ENCODE data around the gene TEKTIP1.

The TEKTIP1 gene

GRCh38 chr19:3523361-3524077 is 15.5 kb upstream of the TEKTIP1 start:
- TF ChIP-seq, protein P1, sequence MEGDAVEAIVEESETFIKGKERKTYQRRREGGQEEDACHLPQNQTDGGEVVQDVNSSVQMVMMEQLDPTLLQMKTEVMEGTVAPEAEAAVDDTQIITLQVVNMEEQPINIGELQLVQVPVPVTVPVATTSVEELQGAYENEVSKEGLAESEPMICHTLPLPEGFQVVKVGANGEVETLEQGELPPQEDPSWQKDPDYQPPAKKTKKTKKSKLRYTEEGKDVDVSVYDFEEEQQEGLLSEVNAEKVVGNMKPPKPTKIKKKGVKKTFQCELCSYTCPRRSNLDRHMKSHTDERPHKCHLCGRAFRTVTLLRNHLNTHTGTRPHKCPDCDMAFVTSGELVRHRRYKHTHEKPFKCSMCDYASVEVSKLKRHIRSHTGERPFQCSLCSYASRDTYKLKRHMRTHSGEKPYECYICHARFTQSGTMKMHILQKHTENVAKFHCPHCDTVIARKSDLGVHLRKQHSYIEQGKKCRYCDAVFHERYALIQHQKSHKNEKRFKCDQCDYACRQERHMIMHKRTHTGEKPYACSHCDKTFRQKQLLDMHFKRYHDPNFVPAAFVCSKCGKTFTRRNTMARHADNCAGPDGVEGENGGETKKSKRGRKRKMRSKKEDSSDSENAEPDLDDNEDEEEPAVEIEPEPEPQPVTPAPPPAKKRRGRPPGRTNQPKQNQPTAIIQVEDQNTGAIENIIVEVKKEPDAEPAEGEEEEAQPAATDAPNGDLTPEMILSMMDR (conservative IDR thresholded peaks at IDR 0.05; ENCODE audit: low read depth), result no peak
- DNase-seq (ENCODE audit: low spot score), result no peak
- POLR2A ChIA-PET (ENCODE audit: low non-redundant PET), result no interaction called here
- peak overlapping the region; percentile 4 for H3K27ac ChIP-seq
- CTCF ChIA-PET, result interaction anchor here (0.5 kb wide), 2 partner anchors 33 to 167 kb away, joined by 3 to 4 read pairs; no protein-coding TSS in a partner anchor

- POLR2A ChIA-PET (ENCODE audit: low non-redundant PET), result no interaction called here
- CTCF ChIA-PET, result no interaction called here
- H3K27ac ChIP-seq, result no peak overlapping the region
- no peak for DNase-seq (ENCODE audit: low spot score)
- TF ChIP-seq, protein P1 (conservative IDR thresholded peaks at IDR 0.05; ENCODE audit: low read depth), result no peak
Measured at GRCh38 chr19:3524078-3524842, 14.7 kb upstream of the TEKTIP1 start.

- no peak for DNase-seq (ENCODE audit: low spot score)
- TF ChIP-seq, protein P1 (conservative IDR thresholded peaks at IDR 0.05; ENCODE audit: low read depth), result no peak
- CTCF ChIA-PET, result no interaction called here
- POLR2A ChIA-PET (ENCODE audit: low non-redundant PET), result no interaction called here
- no peak overlapping the region for H3K27ac ChIP-seq
Measured at GRCh38 chr19:3524904-3525451, 14.0 kb upstream of the TEKTIP1 start.

DNA sequence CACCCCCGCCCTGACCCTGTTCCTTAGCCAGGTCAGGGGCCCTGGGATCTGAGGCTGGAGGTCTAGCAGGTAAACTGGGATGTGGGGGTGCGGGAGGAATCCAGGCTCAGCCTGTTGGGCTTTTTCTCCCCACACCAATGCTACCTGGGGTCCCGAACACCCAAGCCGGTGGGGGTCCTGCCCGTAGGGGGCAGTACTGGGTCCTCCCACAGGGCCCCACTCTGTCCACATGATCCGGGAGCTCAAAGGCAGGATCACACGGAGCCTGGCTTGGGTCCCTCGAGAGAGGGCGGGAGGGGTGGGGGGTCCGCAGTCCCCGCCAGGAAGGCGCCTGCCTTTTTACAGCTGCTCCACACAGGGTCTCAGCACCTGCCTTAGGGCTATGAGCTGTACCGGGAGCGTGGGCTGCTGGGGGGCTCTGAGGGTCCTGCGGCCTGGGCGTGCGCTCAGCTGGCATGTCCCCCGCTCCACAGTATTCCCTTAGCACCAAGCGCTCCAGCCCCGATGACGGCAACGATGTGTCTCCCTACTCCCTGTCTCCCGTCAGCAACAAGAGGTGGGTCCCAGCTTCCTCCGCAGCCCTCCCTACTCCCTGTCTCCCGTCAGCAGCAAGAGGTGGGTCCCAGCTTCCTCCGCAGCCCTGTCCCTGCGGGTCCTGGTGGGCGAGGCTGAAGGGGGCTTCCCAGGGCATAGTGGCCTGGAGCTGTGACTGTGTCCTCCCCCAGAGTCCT is 12.3 kb upstream of the TEKTIP1 start:
- ChIA-PET POLR2A (ENCODE audit: low non-redundant PET) (no interaction called here), CTCF (no interaction called here)
- TF ChIP-seq, protein P1 (conservative IDR thresholded peaks at IDR 0.05; ENCODE audit: low read depth), result no peak
- no peak for DNase-seq (ENCODE audit: low spot score)
- H3K27ac ChIP-seq, result no peak overlapping the region

DNA sequence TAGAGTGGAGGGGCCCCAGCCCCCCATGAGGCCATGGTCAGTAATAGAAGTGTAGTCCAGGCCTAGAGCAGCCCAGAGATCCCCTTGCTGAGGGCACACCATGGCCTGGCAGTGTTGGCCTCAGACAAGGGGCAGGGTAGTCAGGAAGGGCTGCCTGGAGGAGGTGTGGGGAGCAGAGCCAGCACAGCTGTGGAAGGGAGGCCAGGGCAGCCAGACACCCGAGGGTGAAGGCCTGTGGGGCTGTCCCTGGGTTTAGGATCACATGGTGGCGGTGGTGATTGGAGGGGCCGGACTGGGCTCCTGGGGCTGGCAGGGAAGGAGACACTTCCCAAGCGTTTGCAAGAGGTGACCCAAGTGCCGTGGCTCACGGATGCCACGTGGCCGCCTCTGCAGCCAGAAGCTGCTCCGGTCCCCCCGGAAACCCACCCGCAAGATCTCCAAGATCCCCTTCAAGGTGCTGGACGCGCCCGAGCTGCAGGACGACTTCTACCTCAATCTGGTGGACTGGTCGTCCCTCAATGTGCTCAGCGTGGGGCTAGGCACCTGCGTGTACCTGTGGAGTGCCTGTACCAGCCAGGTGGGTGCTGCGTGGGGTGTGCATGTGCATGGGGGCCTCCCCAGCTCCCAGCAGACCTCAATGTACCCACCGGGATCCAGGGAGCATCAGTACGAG is 11.6 kb upstream of the TEKTIP1 start:
- CTCF ChIA-PET, result no interaction called here
- no peak for DNase-seq (ENCODE audit: low spot score)
- TF ChIP-seq, protein P1 (conservative IDR thresholded peaks at IDR 0.05; ENCODE audit: low read depth), result no peak
- POLR2A ChIA-PET (ENCODE audit: low non-redundant PET), result no interaction called here
- no peak overlapping the region for H3K27ac ChIP-seq

DNA sequence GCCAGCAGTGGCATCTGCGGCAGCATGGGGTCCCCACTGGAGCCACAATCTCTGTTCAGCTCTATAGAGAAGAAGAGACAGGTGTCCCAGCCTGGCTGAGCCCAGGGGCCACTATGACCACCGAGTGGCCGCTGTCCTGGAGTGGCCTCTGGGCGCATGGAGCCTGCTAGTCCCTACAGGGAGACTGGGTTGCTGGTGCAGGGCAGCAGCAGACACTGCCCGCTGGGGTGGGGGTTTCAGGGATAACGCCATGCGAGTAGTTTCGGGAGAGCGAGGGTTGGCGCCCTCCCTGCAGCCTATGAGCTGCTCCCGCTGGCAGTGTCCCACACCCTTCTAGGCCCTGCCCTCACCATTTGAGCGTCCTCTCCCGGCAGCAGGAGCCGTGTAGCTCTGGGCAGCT is 10.9 kb upstream of the TEKTIP1 start:
- CTCF ChIA-PET, result no interaction called here
- POLR2A ChIA-PET (ENCODE audit: low non-redundant PET), result no interaction called here
- no peak overlapping the region for H3K27ac ChIP-seq
- TF ChIP-seq, protein P1 (conservative IDR thresholded peaks at IDR 0.05; ENCODE audit: low read depth), result no peak
- no peak for DNase-seq (ENCODE audit: low spot score)

All from RWPE1 (cell line).